Superior temporal gyrus (tissue), 1 donor: Measurements from ENCODE around the gene INAVA.
"Not testable (repeated sequence)": the region's sequence is repeated elsewhere in the genome, so short reads cannot be mapped to it uniquely, and the experiment has no call there.

Experiments used
- DNase-seq: peaks from one replicate; pipeline ENCODE4 v3.0.0-alpha.2; 2016; ENCODE audit errors: extremely low spot score

INAVA gene

DNA sequence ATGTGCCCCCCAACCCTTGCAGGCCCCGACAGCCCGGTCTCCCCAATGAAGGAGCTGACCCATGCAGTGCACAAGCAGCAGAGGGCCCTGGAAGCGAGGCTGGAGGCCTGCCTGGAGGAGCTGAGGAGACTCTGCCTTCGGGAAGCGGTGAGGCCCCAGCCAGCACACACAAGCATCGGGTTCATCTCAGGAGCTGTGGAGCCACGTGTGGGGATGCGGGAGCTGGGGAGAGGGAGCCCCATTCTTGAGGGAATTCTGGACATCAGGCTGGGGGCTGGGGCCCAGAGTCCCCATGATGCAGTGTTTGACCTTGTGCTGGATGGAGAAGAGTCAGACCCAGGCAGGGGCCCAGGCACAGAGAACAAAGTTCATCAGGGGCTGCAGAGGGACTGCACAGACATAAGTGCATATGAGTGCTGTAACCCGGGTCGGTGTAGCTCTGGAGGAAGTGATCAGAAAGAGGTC, 4.8 kb downstream of the INAVA start:
- DNase-seq: no peak

DNA sequence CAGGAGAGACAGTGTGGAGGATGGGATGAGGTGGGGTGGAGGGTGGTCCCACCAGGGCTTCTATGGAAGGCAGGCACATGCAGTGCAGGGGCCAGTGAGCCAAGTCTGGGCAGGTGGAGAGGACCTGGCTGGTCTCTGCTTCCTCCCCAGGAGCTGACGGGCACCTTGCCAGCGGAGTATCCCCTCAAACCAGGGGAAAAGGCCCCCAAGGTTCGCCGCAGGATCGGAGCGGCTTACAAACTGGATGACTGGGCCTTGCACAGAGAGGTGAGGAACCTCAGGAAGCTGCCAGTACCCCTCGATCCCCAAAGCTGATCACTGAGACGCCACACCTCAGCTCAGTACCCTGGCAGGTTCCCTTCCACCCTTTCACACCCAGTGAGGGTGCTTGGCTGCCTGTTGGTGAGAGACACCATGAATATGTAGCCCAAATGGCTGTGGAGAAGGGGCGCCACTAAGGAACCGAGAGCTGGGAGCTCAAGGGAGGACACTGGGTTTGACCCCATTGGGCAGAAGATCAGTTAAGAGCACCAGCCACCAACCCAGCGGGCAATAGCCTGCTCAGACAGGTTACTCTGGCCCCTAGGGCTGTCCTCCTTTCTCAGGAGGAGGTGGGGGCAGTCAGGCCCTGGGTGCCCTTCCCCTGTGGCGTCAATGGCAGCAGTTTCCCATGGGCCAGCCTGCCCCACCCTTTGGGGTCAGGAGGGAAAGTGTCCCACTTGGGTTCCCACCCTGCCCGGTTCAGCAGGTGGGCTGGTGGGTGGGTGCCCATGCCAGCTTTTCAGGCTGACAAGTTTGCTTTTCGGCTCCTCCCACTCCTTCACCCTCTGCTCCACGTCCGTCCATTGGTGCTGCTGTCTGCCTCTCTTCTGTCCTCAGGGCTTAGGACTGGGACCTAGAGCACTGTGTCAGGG, 5.5 kb downstream of the INAVA start:
- no peak for DNase-seq

DNA sequence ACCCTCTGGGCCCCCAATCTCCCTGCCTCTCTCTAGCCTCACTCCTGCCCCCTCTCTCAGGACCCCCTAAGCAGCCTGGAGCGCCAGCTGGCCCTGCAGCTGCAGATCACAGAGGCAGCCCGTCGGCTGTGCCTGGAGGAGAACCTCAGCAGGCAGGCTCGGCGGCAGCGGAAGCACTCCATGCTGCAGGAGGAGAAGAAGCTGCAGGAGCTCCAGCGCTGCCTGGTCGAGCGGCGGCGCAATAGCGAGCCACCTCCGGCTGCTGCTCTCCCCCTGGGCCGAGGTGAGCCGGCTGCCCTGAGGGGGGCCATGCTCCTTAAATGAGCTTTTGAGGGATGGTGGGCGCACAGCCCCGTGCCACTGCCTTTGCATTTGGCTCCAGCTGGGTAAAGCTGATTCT, 6.2 kb downstream of the INAVA start:
- DNase-seq: no peak

- DNase-seq: no peak
These were observed 6.7 kb downstream of the INAVA start for GRCh38 chr1:200901350-200901749.

GRCh38 chr1:200901796-200902444, 7.2 kb downstream of the INAVA start:
- no peak for DNase-seq

- no peak for DNase-seq
These were observed 9.1 kb downstream of the INAVA start for GRCh38 chr1:200903793-200904192.

DNA sequence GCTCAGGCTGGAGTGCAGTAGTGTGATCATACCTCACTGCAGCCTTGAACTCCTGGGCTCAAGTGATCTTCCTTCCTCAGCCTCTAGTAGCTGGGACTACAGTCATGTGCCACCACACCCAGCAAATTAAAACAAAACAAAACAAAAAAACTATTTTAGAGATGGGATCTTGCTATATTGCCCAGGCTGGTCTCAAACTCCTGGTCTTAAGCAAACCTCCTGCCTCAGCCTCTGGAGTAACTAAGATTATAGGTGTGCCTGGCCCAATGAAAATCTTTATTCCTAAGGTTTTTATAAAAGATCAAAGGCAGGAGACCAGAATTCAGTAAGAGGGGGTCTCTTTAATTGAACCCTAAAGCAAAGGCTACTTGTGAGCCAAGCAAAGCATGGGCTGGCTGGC, 10.1 kb downstream of the INAVA start:
- no peak for DNase-seq

DNA sequence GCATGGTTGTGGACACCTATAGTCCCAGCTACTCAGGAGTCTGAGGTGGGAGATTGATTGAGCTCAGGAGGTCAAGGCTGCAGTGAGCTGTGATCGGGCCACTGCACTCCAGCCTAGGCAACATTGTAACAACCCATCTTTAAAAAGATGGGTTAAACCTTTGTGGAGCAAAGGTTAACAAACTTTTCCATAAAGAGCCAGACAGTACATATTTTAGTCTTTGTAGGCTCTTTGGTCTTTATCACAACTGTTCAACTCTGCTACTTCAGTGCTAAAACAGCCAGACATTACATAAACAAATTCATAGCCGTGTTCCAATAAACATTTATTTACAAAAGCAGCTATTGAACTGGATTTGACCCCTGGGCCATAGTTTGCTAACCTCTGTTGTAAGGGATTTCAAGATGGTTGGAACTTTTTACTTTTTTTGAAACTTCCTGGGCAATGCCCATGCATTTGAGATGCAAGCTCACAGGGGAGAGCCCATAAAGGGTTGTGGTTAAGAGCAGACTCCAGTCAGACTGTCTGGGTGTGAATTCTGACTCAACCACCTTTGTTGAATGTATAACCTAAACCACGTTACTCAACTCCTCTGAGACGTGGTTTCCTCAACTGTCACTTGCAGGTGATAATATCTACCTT, 10.8 kb downstream of the INAVA start:
- DNase-seq: no peak

- no peak for DNase-seq
These were observed 11.8 kb downstream of the INAVA start for GRCh38 chr1:200906491-200906890.

GRCh38 chr1:200907611-200908097, 13.0 kb downstream of the INAVA start:
- no peak for DNase-seq

GRCh38 chr1:200908191-200908868, 13.6 kb downstream of the INAVA start:
- no peak for DNase-seq

- no peak for DNase-seq
These were observed 14.4 kb downstream of the INAVA start for GRCh38 chr1:200909071-200909470.

DNA sequence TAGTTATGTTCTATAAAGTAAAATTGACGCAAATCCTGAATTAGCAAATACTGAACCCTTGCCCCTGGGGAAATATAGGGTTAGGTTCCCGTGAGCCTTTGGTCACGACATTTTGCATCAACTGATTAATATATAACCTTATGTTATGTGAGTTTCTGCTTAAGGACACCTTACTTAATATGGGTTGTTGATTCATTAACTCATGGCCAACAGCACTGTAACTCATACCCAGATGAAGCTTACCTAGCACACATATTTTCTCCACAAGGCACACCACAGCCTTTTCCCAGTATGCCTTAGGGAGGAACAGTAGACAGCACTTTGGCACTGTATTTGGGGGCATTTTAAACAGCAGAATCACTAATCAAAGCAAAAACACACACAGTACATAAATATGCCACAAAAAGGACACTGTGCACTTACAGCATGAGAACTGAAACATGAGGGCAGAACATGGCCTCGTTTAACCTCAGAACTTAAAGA, 15.1 kb downstream of the INAVA start:
- DNase-seq: no peak

- DNase-seq: no peak
These were observed 16.7 kb downstream of the INAVA start for GRCh38 chr1:200911361-200911760.

DNA sequence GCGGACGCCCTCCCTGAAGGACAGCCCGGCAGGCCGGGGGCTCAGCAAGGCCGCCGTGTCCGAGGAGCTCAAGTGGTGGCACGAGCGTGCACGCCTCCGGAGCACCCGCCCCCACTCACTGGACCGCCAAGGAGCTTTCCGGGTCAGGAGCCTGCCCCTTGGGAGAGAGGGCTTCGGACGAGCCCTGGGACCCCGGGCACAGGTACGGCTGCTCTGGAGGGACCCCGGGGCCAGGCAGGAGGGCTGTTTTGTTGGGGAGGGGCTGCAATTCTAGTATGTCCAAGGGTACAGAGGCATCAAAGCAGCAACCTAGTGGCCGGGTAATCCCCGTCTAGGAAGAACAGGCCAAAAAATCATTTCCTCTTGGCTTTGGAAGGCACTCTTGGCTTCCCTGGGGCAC, 17.2 kb downstream of the INAVA start:
- DNase-seq: not testable (repeated sequence)

DNA sequence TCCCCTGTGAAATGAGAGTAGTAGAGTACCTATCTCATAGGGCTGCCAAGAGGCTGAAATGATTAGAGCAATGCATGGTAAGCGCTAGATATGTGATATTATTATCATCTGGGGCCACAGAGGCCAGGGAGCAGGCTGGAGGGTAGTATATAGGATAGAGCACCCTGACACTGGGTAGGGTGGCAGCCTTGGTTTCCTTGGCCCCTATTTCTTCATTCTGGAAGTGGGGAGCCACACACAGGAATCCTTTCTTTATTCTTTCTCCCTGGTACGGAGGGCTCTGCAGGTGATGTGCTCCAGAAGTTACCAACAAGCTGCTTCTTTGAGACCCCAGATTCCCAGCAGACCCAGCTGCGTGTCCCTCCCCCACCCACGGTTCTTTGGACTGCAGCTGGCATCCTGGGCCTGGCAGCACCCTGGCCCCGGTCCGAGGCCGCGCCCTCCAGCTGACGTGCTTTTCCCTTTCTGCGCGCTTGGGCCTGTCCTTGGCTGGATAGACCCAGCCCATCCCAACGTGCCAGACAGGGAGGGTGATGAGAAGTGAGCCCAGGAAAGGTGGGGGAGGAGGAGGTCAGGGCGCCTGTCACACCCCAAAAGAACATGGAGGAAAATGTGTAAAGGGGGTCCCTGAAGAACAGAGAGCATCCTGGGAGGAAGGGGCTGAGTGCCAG, 18.2 kb downstream of the INAVA start:
- DNase-seq: no peak

- DNase-seq: no peak
These were observed 21.5 kb downstream of the INAVA start for GRCh38 chr1:200916152-200916551.

DNA sequence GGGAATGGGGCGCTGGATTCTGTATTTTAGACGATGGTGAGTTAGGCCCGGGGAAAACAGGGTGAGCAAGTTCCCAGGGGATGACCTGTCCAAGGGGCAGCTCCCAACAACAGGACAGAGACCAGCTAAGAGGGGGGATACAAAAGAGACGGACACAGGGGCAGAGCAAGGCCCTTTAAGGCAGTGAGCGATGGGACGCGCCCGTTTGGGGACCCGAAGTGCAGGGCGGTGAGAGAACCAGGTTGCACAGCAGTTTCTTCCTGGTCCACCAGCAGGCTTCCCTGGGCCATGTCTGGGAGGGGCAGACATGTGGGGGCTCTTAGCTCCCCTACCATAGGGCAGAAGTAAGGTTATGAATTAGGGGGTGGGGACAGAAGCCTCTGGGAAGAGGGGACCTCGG, 22.0 kb downstream of the INAVA start:
- DNase-seq: no peak

GRCh38 chr1:200917291-200917817, 22.7 kb downstream of the INAVA start:
- DNase-seq: no peak

GRCh38 chr1:200918006-200918405, 23.3 kb downstream of the INAVA start:
- no peak for DNase-seq

DNA sequence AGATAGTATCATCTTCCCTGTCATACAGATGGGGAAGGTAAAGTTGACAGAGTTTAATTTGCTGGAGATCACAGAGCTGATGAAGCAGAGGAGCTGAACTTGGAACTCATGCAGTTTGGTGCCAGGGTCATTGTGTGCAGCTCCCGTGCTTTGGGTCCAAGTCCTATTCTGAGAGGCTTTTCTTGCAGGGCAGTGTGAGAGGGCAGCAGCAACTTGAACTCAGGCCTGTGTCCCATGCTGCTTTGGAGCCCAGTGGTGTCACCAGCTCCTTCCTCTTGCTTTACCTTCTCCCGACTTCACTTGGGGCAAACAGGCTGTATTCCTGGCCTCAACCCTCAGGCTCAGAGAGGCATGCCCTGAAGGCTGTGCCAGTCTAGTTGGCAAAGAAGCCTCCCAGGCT, 24.7 kb downstream of the INAVA start:
- no peak for DNase-seq
